Astrocyte (in vitro differentiated cells and primary cell): ENCODE measurements around the gene TUBA4B. TPM values are rescaled to one million over a fixed set of nuclear protein-coding genes. Genes with fewer than 3 reads are reported as not detected.

Experiments used
- DNase-seq: peaks from one replicate; pipeline ENCODE4 v3.0.0-alpha.2; 2010; ENCODE audit warnings: low read depth
- FAIRE-seq: peaks from 2 replicates; lab custom pipeline; 2011; peaks lifted over from hg19 to GRCh38; lab: Jason Lieb, UNC
- H2AFZ ChIP-seq: 2 replicates; pipeline ENCODE4 v1.6.0; 2012; ENCODE audit warnings: low read depth, low read length, inconsistent platforms
- H3K27ac ChIP-seq: 2 replicates; pipeline ENCODE4 v1.5.1; 2011; ENCODE audit warnings: low read depth, low read length, inconsistent platforms
- H3K27me3 ChIP-seq: 2 replicates; pipeline ENCODE4 v1.6.0; 2011; ENCODE audit warnings: low read length, inconsistent platforms; ENCODE audit not compliant: insufficient read depth
- H3K36me3 ChIP-seq: 2 replicates; pipeline ENCODE4 v1.5.1; 2011; ENCODE audit warnings: low read length, inconsistent platforms; ENCODE audit not compliant: insufficient read depth
- H3K4me1 ChIP-seq: 2 replicates; pipeline ENCODE4 v1.5.1; 2011; ENCODE audit warnings: low read length, inconsistent platforms; ENCODE audit not compliant: insufficient read depth
- H3K4me2 ChIP-seq: 2 replicates; pipeline ENCODE4 v1.6.0; 2012; ENCODE audit warnings: low read length, inconsistent platforms
- H3K4me3 ChIP-seq: 2 replicates; pipeline ENCODE4 v1.5.1; 2011; ENCODE audit warnings: low read depth, mild to moderate bottlenecking, low read length, inconsistent platforms; ENCODE audit not compliant: insufficient read depth
- H3K79me2 ChIP-seq: 2 replicates; pipeline ENCODE4 v1.6.0; 2012; ENCODE audit warnings: mild to moderate bottlenecking, low read length, inconsistent platforms; ENCODE audit not compliant: insufficient read depth
- H3K9ac ChIP-seq: 2 replicates; pipeline ENCODE4 v1.6.0; 2012; ENCODE audit warnings: mild to moderate bottlenecking, low read length, inconsistent platforms
- H3K9me3 ChIP-seq: 2 replicates; pipeline ENCODE4 v1.5.1; 2012; ENCODE audit warnings: low read depth, mild to moderate bottlenecking, low read length, inconsistent platforms; ENCODE audit not compliant: insufficient read depth
- H4K20me1 ChIP-seq: 2 replicates; pipeline ENCODE4 v1.6.0; 2012; ENCODE audit warnings: low read length, inconsistent platforms; ENCODE audit not compliant: insufficient read depth
- H3K27ac Mint-ChIP-seq: one replicate; pipeline ENCODE4 v1.8.0; 2021; ENCODE audit warnings: mild to moderate bottlenecking, mixed read lengths; ENCODE audit not compliant: unreplicated experiment
- H3K27me3 Mint-ChIP-seq: one replicate; pipeline ENCODE4 v1.8.0; 2021; ENCODE audit warnings: low read depth, mixed read lengths; ENCODE audit not compliant: unreplicated experiment
- H3K36me3 Mint-ChIP-seq: one replicate; pipeline ENCODE4 v1.8.0; 2021; ENCODE audit warnings: low read depth, mixed read lengths; ENCODE audit not compliant: unreplicated experiment
- H3K4me1 Mint-ChIP-seq: one replicate; pipeline ENCODE4 v1.8.0; 2021; ENCODE audit warnings: low read depth, mixed read lengths; ENCODE audit not compliant: unreplicated experiment
- H3K4me3 Mint-ChIP-seq: one replicate; pipeline ENCODE4 v1.8.0; 2021; ENCODE audit warnings: mild to moderate bottlenecking, moderate library complexity, mixed read lengths; ENCODE audit not compliant: unreplicated experiment
- H3K9me3 Mint-ChIP-seq: one replicate; pipeline ENCODE4 v1.8.0; 2021; ENCODE audit warnings: mild to moderate bottlenecking, mixed read lengths; ENCODE audit not compliant: unreplicated experiment
- CTCF ChIP-seq: IDR thresholded peaks from 2 replicates; pipeline ENCODE4 v1.5.1; 2011; ENCODE audit warnings: low read depth, mild to moderate bottlenecking, inconsistent platforms, low read length, moderate library complexity; ENCODE audit not compliant: insufficient read depth
- EZH2 ChIP-seq: IDR thresholded peaks from 2 replicates; pipeline ENCODE4 v1.6.1; 2012; ENCODE audit warnings: mild to moderate bottlenecking, low read length, inconsistent platforms; ENCODE audit not compliant: insufficient read depth
- total RNA-seq: library from RNA; stranded (reverse); gene quantifications from 2 replicates; pipeline ENCODE4 v1.2.1, GENCODE V29; 2021

Gene TUBA4B
- total RNA-seq, 1 donor from 2014 or later: not detected

- Histone ChIP-seq H3K27me3 (no peaks in the 10 kb centered on the region), H3K4me2 (peak overlapping the region; percentile 64), H3K4me3 (no peak overlapping the region), H3K27ac (peak overlapping the region; percentile 17), H2AFZ (no peak overlapping the region), H3K9me3 (no peaks in the 10 kb centered on the region), H3K36me3 (peaks cover 2% of the 10 kb centered on the region), H4K20me1 (no peaks in the 10 kb centered on the region), H3K4me1 (peaks cover 21% of the 10 kb centered on the region), H3K9ac (no peak overlapping the region), H3K79me2 (no peaks in the 10 kb centered on the region)
- no peak for FAIRE-seq
- Mint-ChIP-seq H3K27me3 (peaks cover 2% of the 10 kb centered on the region), H3K36me3 (peaks cover 13% of the 10 kb centered on the region), H3K4me1 (peaks cover 15% of the 10 kb centered on the region), H3K9me3 (no peaks in the 10 kb centered on the region), H3K27ac (no peak overlapping the region), H3K4me3 (no peak overlapping the region)
- no peak for DNase-seq
- TF ChIP-seq CTCF: no peak
- TF ChIP-seq EZH2: no peak
Measured at GRCh38 chr2:219289195-219289536, 36.1 kb downstream of the TUBA4B start.

- peaks cover 15% of the 10 kb centered on the region for H3K4me1 Mint-ChIP-seq
- no peak for FAIRE-seq
Measured at GRCh38 chr2:219289537-219290361, 36.7 kb downstream of the TUBA4B start.

More at GRCh38 chr2:219289537-219290361, 36.7 kb downstream of the TUBA4B start:
- peaks cover 13% of the 10 kb centered on the region for H3K36me3 Mint-ChIP-seq
- no peaks in the 10 kb centered on the region for H3K79me2 ChIP-seq
- H3K4me2 ChIP-seq: peak overlapping the region; percentile 64
- no peak overlapping the region for H3K9ac ChIP-seq
- no peak overlapping the region for H3K4me3 Mint-ChIP-seq
- DNase-seq: peak; percentile 91
- H3K27me3 Mint-ChIP-seq: peaks cover 2% of the 10 kb centered on the region
- H3K27ac ChIP-seq: peak overlapping the region; percentile 17
- no peaks in the 10 kb centered on the region for H4K20me1 ChIP-seq
- peaks cover 2% of the 10 kb centered on the region for H3K36me3 ChIP-seq
- no peaks in the 10 kb centered on the region for H3K9me3 ChIP-seq
- no peak overlapping the region for H3K4me3 ChIP-seq
- H3K9me3 Mint-ChIP-seq: no peaks in the 10 kb centered on the region
- no peak overlapping the region for H3K27ac Mint-ChIP-seq
- peak overlapping the region; percentile 29 for H2AFZ ChIP-seq
- no peak for TF ChIP-seq EZH2
- no peak for TF ChIP-seq CTCF
- no peaks in the 10 kb centered on the region for H3K27me3 ChIP-seq
- H3K4me1 ChIP-seq: peaks cover 25% of the 10 kb centered on the region
